ENCODE data around the gene NFATC2.
"Not testable (repeated sequence)": the region's sequence is repeated elsewhere in the genome, so short reads cannot be mapped to it uniquely, and the experiment has no call there.

Gene NFATC2

GRCh38 chr20:51579137-51579536 is 36.6 kb upstream of the NFATC2 start:
- H3K9me3 ChIP-seq (ENCODE audit: control insufficient read depth, insufficient read depth, low read depth, low read length): 0 out of 2 replicates have a peak, but pooled peaks cover 6% of the 10 kb centered on the region
- H3K4me3 ChIP-seq (ENCODE audit: low read depth, low read length): no peak overlapping the region
- H3K4me1 ChIP-seq (ENCODE audit: control insufficient read depth, insufficient read depth, low read length): peaks cover 5% of the 10 kb centered on the region; the same call in 1 of the 2 replicates
- H3K27me3 ChIP-seq (ENCODE audit: control insufficient read depth, insufficient read depth, low read length): no peaks in the 10 kb centered on the region
- H3K27ac ChIP-seq (ENCODE audit: low read depth, low read length): no peak overlapping the region
- H3K36me3 ChIP-seq (ENCODE audit: control insufficient read depth, insufficient read depth, low read length): no peaks in the 10 kb centered on the region
- no peak overlapping the region for H3K9ac ChIP-seq (ENCODE audit: low read length)

GRCh38 chr20:51578145-51578459 is 35.6 kb upstream of the NFATC2 start:
- peaks cover 5% of the 10 kb centered on the region; the same call in 1 of the 2 replicates for H3K4me1 ChIP-seq (ENCODE audit: control insufficient read depth, insufficient read depth, low read length)
- no peak overlapping the region for H3K4me3 ChIP-seq (ENCODE audit: low read depth, low read length)
- H3K9ac ChIP-seq (ENCODE audit: low read length): no peak overlapping the region
- no peak overlapping the region for H3K27ac ChIP-seq (ENCODE audit: low read depth, low read length)
- 0 out of 2 replicates have a peak, but pooled peaks cover 6% of the 10 kb centered on the region for H3K9me3 ChIP-seq (ENCODE audit: control insufficient read depth, insufficient read depth, low read depth, low read length)
- no peaks in the 10 kb centered on the region for H3K27me3 ChIP-seq (ENCODE audit: control insufficient read depth, insufficient read depth, low read length)
- no peaks in the 10 kb centered on the region for H3K36me3 ChIP-seq (ENCODE audit: control insufficient read depth, insufficient read depth, low read length)

- no peaks in the 10 kb centered on the region for H3K36me3 ChIP-seq (ENCODE audit: control insufficient read depth, insufficient read depth, low read length)
- no peaks in the 10 kb centered on the region for H3K27me3 ChIP-seq (ENCODE audit: control insufficient read depth, insufficient read depth, low read length)
- H3K4me1 ChIP-seq (ENCODE audit: control insufficient read depth, insufficient read depth, low read length): peaks cover 5% of the 10 kb centered on the region; the same call in 1 of the 2 replicates
- H3K4me3 ChIP-seq (ENCODE audit: low read depth, low read length): no peak overlapping the region
- H3K9me3 ChIP-seq (ENCODE audit: control insufficient read depth, insufficient read depth, low read depth, low read length): 0 out of 2 replicates have a peak, but pooled peaks cover 6% of the 10 kb centered on the region
- no peak overlapping the region for H3K27ac ChIP-seq (ENCODE audit: low read depth, low read length)
- no peak overlapping the region for H3K9ac ChIP-seq (ENCODE audit: low read length)
Observed at GRCh38 chr20:51577432-51578144, 35.1 kb upstream of the NFATC2 start.

- Histone ChIP-seq H3K36me3 (ENCODE audit: control insufficient read depth, insufficient read depth, low read length) (no peaks in the 10 kb centered on the region), H3K4me3 (ENCODE audit: low read depth, low read length) (no peak overlapping the region), H3K27ac (ENCODE audit: low read depth, low read length) (no peak overlapping the region), H3K27me3 (ENCODE audit: control insufficient read depth, insufficient read depth, low read length) (no peaks in the 10 kb centered on the region), H3K4me1 (ENCODE audit: control insufficient read depth, insufficient read depth, low read length) (peaks cover 5% of the 10 kb centered on the region; the same call in 1 of the 2 replicates), H3K9ac (ENCODE audit: low read length) (no peak overlapping the region), H3K9me3 (ENCODE audit: control insufficient read depth, insufficient read depth, low read depth, low read length) (0 out of 2 replicates have a peak, but pooled peaks cover 6% of the 10 kb centered on the region)
Observed at GRCh38 chr20:51575486-51575885, 33.0 kb upstream of the NFATC2 start.

GRCh38 chr20:51574248-51575033 is 31.9 kb upstream of the NFATC2 start:
- no peak overlapping the region for H3K4me3 ChIP-seq (ENCODE audit: low read depth, low read length)
- no peaks in the 10 kb centered on the region for H3K36me3 ChIP-seq (ENCODE audit: control insufficient read depth, insufficient read depth, low read length)
- no peak overlapping the region for H3K27ac ChIP-seq (ENCODE audit: low read depth, low read length)
- 0 out of 2 replicates have a peak, but pooled peaks cover 6% of the 10 kb centered on the region for H3K9me3 ChIP-seq (ENCODE audit: control insufficient read depth, insufficient read depth, low read depth, low read length)
- no peak overlapping the region for H3K9ac ChIP-seq (ENCODE audit: low read length)
- H3K4me1 ChIP-seq (ENCODE audit: control insufficient read depth, insufficient read depth, low read length): peaks cover 5% of the 10 kb centered on the region; the same call in 1 of the 2 replicates
- no peaks in the 10 kb centered on the region for H3K27me3 ChIP-seq (ENCODE audit: control insufficient read depth, insufficient read depth, low read length)

- Histone ChIP-seq H3K4me1 (ENCODE audit: control insufficient read depth, insufficient read depth, low read length) (peaks cover under 1% of the 10 kb centered on the region; the same call in 1 of the 2 replicates), H3K27me3 (ENCODE audit: control insufficient read depth, insufficient read depth, low read length) (no peaks in the 10 kb centered on the region), H3K9me3 (ENCODE audit: control insufficient read depth, insufficient read depth, low read depth, low read length) (0 out of 2 replicates have a peak, but pooled peaks cover 9% of the 10 kb centered on the region), H3K9ac (ENCODE audit: low read length) (no peak overlapping the region), H3K36me3 (ENCODE audit: control insufficient read depth, insufficient read depth, low read length) (no peaks in the 10 kb centered on the region), H3K4me3 (ENCODE audit: low read depth, low read length) (no peak overlapping the region), H3K27ac (ENCODE audit: low read depth, low read length) (no peak overlapping the region)
Observed at GRCh38 chr20:51573576-51574243, 31.2 kb upstream of the NFATC2 start.

- Histone ChIP-seq H3K9me3 (ENCODE audit: control insufficient read depth, insufficient read depth, low read depth, low read length) (0 out of 2 replicates have a peak, but pooled peaks cover 10% of the 10 kb centered on the region), H3K27ac (ENCODE audit: low read depth, low read length) (no peak overlapping the region), H3K27me3 (ENCODE audit: control insufficient read depth, insufficient read depth, low read length) (0 out of 2 replicates have a peak, but pooled peaks cover 1% of the 10 kb centered on the region), H3K9ac (ENCODE audit: low read length) (no peak overlapping the region), H3K4me3 (ENCODE audit: low read depth, low read length) (no peak overlapping the region), H3K4me1 (ENCODE audit: control insufficient read depth, insufficient read depth, low read length) (no peaks in the 10 kb centered on the region), H3K36me3 (ENCODE audit: control insufficient read depth, insufficient read depth, low read length) (no peaks in the 10 kb centered on the region)
Observed at GRCh38 chr20:51571460-51571794, 28.9 kb upstream of the NFATC2 start.

- H3K9ac ChIP-seq (ENCODE audit: low read length): no peak overlapping the region
- H3K36me3 ChIP-seq (ENCODE audit: control insufficient read depth, insufficient read depth, low read length): no peaks in the 10 kb centered on the region
- H3K4me1 ChIP-seq (ENCODE audit: control insufficient read depth, insufficient read depth, low read length): no peaks in the 10 kb centered on the region
- H3K27ac ChIP-seq (ENCODE audit: low read depth, low read length): no peak overlapping the region
- 0 out of 2 replicates have a peak, but pooled peaks cover 10% of the 10 kb centered on the region for H3K9me3 ChIP-seq (ENCODE audit: control insufficient read depth, insufficient read depth, low read depth, low read length)
- no peak overlapping the region for H3K4me3 ChIP-seq (ENCODE audit: low read depth, low read length)
- 0 out of 2 replicates have a peak, but pooled peaks cover 5% of the 10 kb centered on the region for H3K27me3 ChIP-seq (ENCODE audit: control insufficient read depth, insufficient read depth, low read length)
Observed at GRCh38 chr20:51570739-51571459, 28.4 kb upstream of the NFATC2 start.

- Histone ChIP-seq H3K27ac (ENCODE audit: low read depth, low read length) (no peak overlapping the region), H3K4me3 (ENCODE audit: low read depth, low read length) (no peak overlapping the region), H3K9ac (ENCODE audit: low read length) (no peak overlapping the region), H3K9me3 (ENCODE audit: control insufficient read depth, insufficient read depth, low read depth, low read length) (0 out of 2 replicates have a peak, but pooled peaks cover 10% of the 10 kb centered on the region), H3K36me3 (ENCODE audit: control insufficient read depth, insufficient read depth, low read length) (no peaks in the 10 kb centered on the region), H3K27me3 (ENCODE audit: control insufficient read depth, insufficient read depth, low read length) (0 out of 2 replicates have a peak, but pooled peaks cover 8% of the 10 kb centered on the region), H3K4me1 (ENCODE audit: control insufficient read depth, insufficient read depth, low read length) (no peaks in the 10 kb centered on the region)
Observed at GRCh38 chr20:51569815-51570738, 27.6 kb upstream of the NFATC2 start.

- not testable (repeated sequence) for H3K9ac ChIP-seq (ENCODE audit: low read length); H3K27ac ChIP-seq (ENCODE audit: low read depth, low read length); H3K36me3 ChIP-seq (ENCODE audit: control insufficient read depth, insufficient read depth, low read length); H3K4me1 ChIP-seq (ENCODE audit: control insufficient read depth, insufficient read depth, low read length); H3K9me3 ChIP-seq (ENCODE audit: control insufficient read depth, insufficient read depth, low read depth, low read length); H3K4me3 ChIP-seq (ENCODE audit: low read depth, low read length)
- H3K27me3 ChIP-seq (ENCODE audit: control insufficient read depth, insufficient read depth, low read length): peaks cover 20% of the 10 kb centered on the region
Observed at GRCh38 chr20:51568533-51568932, 26.0 kb upstream of the NFATC2 start.
